PC-3 (cell line): ENCODE data around the gene RPL13A. TPM values are rescaled to one million over a fixed set of nuclear protein-coding genes. Genes with fewer than 3 reads are reported as not detected.

Experiments
- ATAC-seq: fragments of 200-7000 bp; cut with Tn5 transposase; 2 replicates; pipeline ENCODE4 v1.9.1; 2020; ENCODE audit warnings: mild to moderate bottlenecking, moderate library complexity
- BruUV-seq: library from RNA; stranded (reverse); fragments of 400-500 nt; replicated peaks from 2 replicates; lab custom pipeline; 2021; lab: Mats Ljungman, UMichigan
- CTCF ChIA-PET: fragments of 300-600 bp; sonication (Branson Sonifier 250); formaldehyde crosslinking; loops from one replicate; lab custom pipeline; 2022; ENCODE audit warnings: antibody characterized with exemption; lab: Charles Lee
- POLR2A ChIA-PET: fragments of 300-600 bp; sonication (Branson Sonifier 250); formaldehyde crosslinking; loops from one replicate; lab custom pipeline; 2022; ENCODE audit warnings: antibody characterized with exemption; ENCODE audit not compliant: unreplicated experiment; lab: Charles Lee
- DNase-seq: peaks from one replicate; pipeline ENCODE4 v3.0.0-alpha.2; 2015
- H2AFZ ChIP-seq: fragments of 300-600 bp; sonication (generic); 2 replicates; pipeline ENCODE4 v1.6.0; 2016; ENCODE audit warnings: antibody characterized with exemption, low read length
- H3F3A ChIP-seq: fragments of 300-600 bp; sonication (generic); one replicate; pipeline ENCODE4 v1.6.0; 2017; ENCODE audit warnings: antibody characterized with exemption, low read length, control low read depth, mild to moderate bottlenecking; ENCODE audit not compliant: unreplicated experiment
- H3K27ac ChIP-seq: fragments of 300-600 bp; sonication (generic); 2 replicates; pipeline ENCODE4 v1.5.1; 2016; ENCODE audit warnings: mild to moderate bottlenecking, low read length
- H3K27me3 ChIP-seq: fragments of 300-600 bp; sonication (generic); 2 replicates; pipeline ENCODE4 v1.6.1; 2016; ENCODE audit warnings: low read length, mixed read lengths
- H3K36me3 ChIP-seq: fragments of 300-600 bp; sonication (generic); 2 replicates; pipeline ENCODE4 v1.6.1; 2016; ENCODE audit warnings: low read depth, mixed run types, low read length, mixed read lengths
- H3K4me1 ChIP-seq: fragments of 300-600 bp; sonication (generic); 2 replicates; pipeline ENCODE4 v1.5.1; 2016; ENCODE audit warnings: low read length; ENCODE audit not compliant: insufficient read depth
- H3K4me2 ChIP-seq: fragments of 300-600 bp; sonication (generic); 2 replicates; pipeline ENCODE4 v1.6.0; 2016; ENCODE audit warnings: low read length
- H3K4me3 ChIP-seq: fragments of 300-600 bp; sonication (generic); 2 replicates; pipeline ENCODE4 v1.5.1; 2016; ENCODE audit warnings: mild to moderate bottlenecking, low read length, mixed read lengths
- H3K79me2 ChIP-seq: fragments of 300-600 bp; sonication (generic); 2 replicates; pipeline ENCODE4 v1.6.1; 2017; ENCODE audit warnings: low read length, mixed read lengths
- H3K9ac ChIP-seq: fragments of 300-600 bp; sonication (generic); 2 replicates; pipeline ENCODE4 v1.6.0; 2016; ENCODE audit warnings: mild to moderate bottlenecking, low read length
- H3K9me2 ChIP-seq: fragments of 300-600 bp; sonication (generic); replicated peaks from 2 replicates; pipeline ENCODE4 v1.6.1; 2016; ENCODE audit warnings: mixed run types, low read length, mixed read lengths
- H3K9me3 ChIP-seq: fragments of 300-600 bp; sonication (generic); 2 replicates; pipeline ENCODE4 v1.6.1; 2016; ENCODE audit warnings: low read length, mixed read lengths
- H4K20me1 ChIP-seq: fragments of 300-600 bp; sonication (generic); 2 replicates; pipeline ENCODE4 v1.6.1; 2016; ENCODE audit warnings: low read length, mixed read lengths
- CTCF ChIP-seq: fragments of 300-600 bp; sonication (generic); conservative IDR thresholded peaks from 2 replicates; pipeline ENCODE4 v1.5.1; 2017; ENCODE audit warnings: antibody characterized with exemption, low read depth, mild to moderate bottlenecking, low read length
- EZH2 ChIP-seq: fragments of 300-600 bp; sonication (generic); IDR thresholded peaks from one replicate; pipeline ENCODE4 v1.6.1; 2017; ENCODE audit warnings: antibody characterized with exemption, mild to moderate bottlenecking, low read length; ENCODE audit not compliant: unreplicated experiment
- EZH2phosphoT487 ChIP-seq: fragments of 300-600 bp; sonication (generic); IDR thresholded peaks from 2 replicates; pipeline ENCODE4 v1.6.1; 2018; ENCODE audit warnings: mild to moderate bottlenecking, antibody characterized with exemption, low read length, borderline replicate concordance
- intact Hi-C: fragments of 100-400 bp; cut with micrococcal nuclease; formaldehyde crosslinking; loops from 2 replicates; pipeline ENCODE4 v1.9.0; 2023
- total RNA-seq: library from RNA; depleted of rRNA; stranded (reverse); fragments of >200 nt; gene quantifications from 2 replicates; pipeline ENCODE4 v1.2.3, GENCODE V29; 2014

RPL13A gene
- total RNA-seq, 1 experiment from 2014 or later: 3,023 TPM

DNA sequence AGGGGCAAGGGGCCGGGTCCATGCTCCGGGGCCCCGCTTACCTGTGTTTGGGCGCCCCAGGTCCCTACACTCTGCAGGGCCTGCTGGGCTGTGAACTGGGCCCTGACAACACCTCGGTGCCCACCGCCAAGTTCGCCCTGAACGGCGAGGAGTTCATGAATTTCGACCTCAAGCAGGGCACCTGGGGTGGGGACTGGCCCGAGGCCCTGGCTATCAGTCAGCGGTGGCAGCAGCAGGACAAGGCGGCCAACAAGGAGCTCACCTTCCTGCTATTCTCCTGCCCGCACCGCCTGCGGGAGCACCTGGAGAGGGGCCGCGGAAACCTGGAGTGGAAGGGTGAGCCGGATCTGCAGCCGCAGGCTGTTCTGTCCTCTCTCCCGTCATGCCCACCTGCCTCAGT is 26.7 kb downstream of the RPL13A start:
- intact Hi-C loops: no loop called here
- no peak for ATAC-seq
- H3F3A ChIP-seq: no peaks in the 10 kb centered on the region
- no peak for DNase-seq
- H3K27ac ChIP-seq: no peak overlapping the region
- ChIA-PET CTCF (interaction anchor here (0.7 to 1.2 kb wide), 2 partner anchors 33 to 212 kb away, joined by 3 to 6 read pairs; no protein-coding TSS in a partner anchor), POLR2A (no interaction called here)
- BruUV-seq: no TSS peak
- no peaks in the 10 kb centered on the region for H3K9me2 ChIP-seq
- H2AFZ ChIP-seq: peak overlapping the region; percentile 100; the same call in 1 of the 2 replicates
- H3K4me3 ChIP-seq: peak overlapping the region; percentile 97; the same call in 1 of the 2 replicates
- H3K36me3 ChIP-seq: no peaks in the 10 kb centered on the region
- no peak overlapping the region for H3K9ac ChIP-seq
- H3K4me1 ChIP-seq: peaks cover 11% of the 10 kb centered on the region
- no peaks in the 10 kb centered on the region for H3K27me3 ChIP-seq
- TF ChIP-seq EZH2phosphoT487 (no peak), EZH2 (no peak), CTCF (no peak)
- H3K9me3 ChIP-seq: no peaks in the 10 kb centered on the region
- H3K4me2 ChIP-seq: peak overlapping the region; percentile 99
- H3K79me2 ChIP-seq: no peaks in the 10 kb centered on the region
- H4K20me1 ChIP-seq: no peaks in the 10 kb centered on the region

DNA sequence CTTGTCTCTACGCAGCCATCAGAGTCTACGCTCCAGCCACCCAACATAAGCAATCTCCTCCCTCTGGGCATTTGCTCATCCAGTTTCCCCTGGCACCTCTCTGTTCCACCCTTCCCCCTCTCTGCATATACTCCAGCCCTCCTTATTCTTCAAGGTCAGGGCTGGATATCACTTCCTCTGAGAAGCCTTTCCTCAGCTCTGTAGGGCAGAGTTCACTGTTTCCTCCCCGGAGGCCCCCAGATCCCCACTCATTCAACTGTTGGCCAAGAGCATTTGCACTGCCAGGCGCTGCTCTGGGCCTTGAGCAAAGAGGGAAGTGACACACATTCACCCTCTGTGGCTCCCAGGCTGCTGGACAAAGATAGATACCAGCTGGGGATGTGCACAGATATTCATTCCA is 28.4 kb downstream of the RPL13A start:
- no peaks in the 10 kb centered on the region for H3K9me2 ChIP-seq
- H4K20me1 ChIP-seq: no peaks in the 10 kb centered on the region
- POLR2A ChIA-PET: no interaction called here
- H3K79me2 ChIP-seq: no peaks in the 10 kb centered on the region
- BruUV-seq: no TSS peak
- H3K9ac ChIP-seq: no peak overlapping the region
- no peak for TF ChIP-seq CTCF
- TF ChIP-seq EZH2: no peak
- no peak for TF ChIP-seq EZH2phosphoT487
- no peak overlapping the region for H3K27ac ChIP-seq
- CTCF ChIA-PET: no interaction called here
- peaks cover 11% of the 10 kb centered on the region for H3K4me1 ChIP-seq
- intact Hi-C loops: no loop called here
- H3K27me3 ChIP-seq: no peaks in the 10 kb centered on the region
- no peak overlapping the region for H3K4me3 ChIP-seq
- H3K9me3 ChIP-seq: no peaks in the 10 kb centered on the region
- no peak for ATAC-seq
- H2AFZ ChIP-seq: no peak overlapping the region
- no peak overlapping the region for H3K4me2 ChIP-seq
- DNase-seq: no peak
- H3F3A ChIP-seq: no peaks in the 10 kb centered on the region
- H3K36me3 ChIP-seq: no peaks in the 10 kb centered on the region

DNA sequence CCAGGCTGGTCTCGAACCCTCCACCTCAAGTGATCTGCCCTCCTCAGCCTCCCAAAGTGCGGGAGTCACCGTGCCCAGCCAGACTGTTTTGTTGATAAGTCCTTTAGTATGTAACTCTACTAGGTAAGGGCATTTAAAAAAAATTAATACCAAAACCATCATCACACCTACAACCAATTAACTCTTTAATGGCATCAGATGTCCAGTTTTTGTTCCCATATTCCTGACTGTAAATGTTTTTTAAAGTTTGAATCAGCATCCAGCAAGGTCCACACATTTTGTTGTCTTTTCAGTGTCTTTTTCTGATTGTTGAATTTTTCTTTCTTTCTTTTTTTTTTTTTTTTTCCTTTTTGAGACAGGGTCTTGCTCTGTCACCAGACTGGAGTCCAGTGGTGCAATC is 30.6 kb downstream of the RPL13A start:
- no peaks in the 10 kb centered on the region for H3K36me3 ChIP-seq
- no TSS peak for BruUV-seq
- H3F3A ChIP-seq: no peaks in the 10 kb centered on the region
- no peaks in the 10 kb centered on the region for H3K9me2 ChIP-seq
- no peaks in the 10 kb centered on the region for H4K20me1 ChIP-seq
- H3K9ac ChIP-seq: no peak overlapping the region
- no peak overlapping the region for H3K27ac ChIP-seq
- H3K9me3 ChIP-seq: no peaks in the 10 kb centered on the region
- no peak for ATAC-seq
- TF ChIP-seq EZH2phosphoT487 (no peak), CTCF (no peak), EZH2 (no peak)
- no peaks in the 10 kb centered on the region for H3K27me3 ChIP-seq
- DNase-seq: no peak
- no peak overlapping the region for H2AFZ ChIP-seq
- no peaks in the 10 kb centered on the region for H3K79me2 ChIP-seq
- CTCF ChIA-PET: no interaction called here
- H3K4me3 ChIP-seq: no peak overlapping the region
- no peak overlapping the region for H3K4me2 ChIP-seq
- intact Hi-C loops: no loop called here
- POLR2A ChIA-PET: interaction anchor here (0.6 kb wide), 1 partner anchor 58 kb away, joined by 4 read pairs; no protein-coding TSS in a partner anchor
- H3K4me1 ChIP-seq: peaks cover 6% of the 10 kb centered on the region; the same call in 1 of the 2 replicates
